Breast epithelium (tissue), 3 donors: ENCODE results near the gene CFAP298.

Experiments used
- POLR2A ChIP-seq: fragments of 450-650 bp; IDR thresholded peaks from one replicate; pipeline ENCODE4 v1.6.1; 2016; ENCODE audit warnings: antibody characterized with exemption, mild to moderate bottlenecking, moderate library complexity
- POLR2AphosphoS5 ChIP-seq, 3 donors: sonication (generic); formaldehyde crosslinking; IDR thresholded peaks; one replicate each; pipeline ENCODE4 v1.6.1; 2017; ENCODE audit warnings: antibody characterized with exemption in 3 of 3
- TF ChIP-seq, protein P1 (sequence below), 3 donors: fragments of 450-650 bp; IDR thresholded peaks; one replicate each; pipeline ENCODE4 v1.5.1; 2016 to 2017; ENCODE audit warnings: antibody characterized with exemption in 3 of 3, mild to moderate bottlenecking in 3 of 3, moderate library complexity in 3 of 3

- TF ChIP-seq, protein P1, sequence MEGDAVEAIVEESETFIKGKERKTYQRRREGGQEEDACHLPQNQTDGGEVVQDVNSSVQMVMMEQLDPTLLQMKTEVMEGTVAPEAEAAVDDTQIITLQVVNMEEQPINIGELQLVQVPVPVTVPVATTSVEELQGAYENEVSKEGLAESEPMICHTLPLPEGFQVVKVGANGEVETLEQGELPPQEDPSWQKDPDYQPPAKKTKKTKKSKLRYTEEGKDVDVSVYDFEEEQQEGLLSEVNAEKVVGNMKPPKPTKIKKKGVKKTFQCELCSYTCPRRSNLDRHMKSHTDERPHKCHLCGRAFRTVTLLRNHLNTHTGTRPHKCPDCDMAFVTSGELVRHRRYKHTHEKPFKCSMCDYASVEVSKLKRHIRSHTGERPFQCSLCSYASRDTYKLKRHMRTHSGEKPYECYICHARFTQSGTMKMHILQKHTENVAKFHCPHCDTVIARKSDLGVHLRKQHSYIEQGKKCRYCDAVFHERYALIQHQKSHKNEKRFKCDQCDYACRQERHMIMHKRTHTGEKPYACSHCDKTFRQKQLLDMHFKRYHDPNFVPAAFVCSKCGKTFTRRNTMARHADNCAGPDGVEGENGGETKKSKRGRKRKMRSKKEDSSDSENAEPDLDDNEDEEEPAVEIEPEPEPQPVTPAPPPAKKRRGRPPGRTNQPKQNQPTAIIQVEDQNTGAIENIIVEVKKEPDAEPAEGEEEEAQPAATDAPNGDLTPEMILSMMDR (IDR thresholded peaks at IDR 0.05) = no peak
- no peak for TF ChIP-seq POLR2A
- TF ChIP-seq POLR2AphosphoS5 (IDR thresholded peaks at IDR 0.05) = no peak
Measured at GRCh38 chr21:32626621-32627196, 14.5 kb upstream of the CFAP298 start.
